Nephron (organoid): ENCODE data around the gene IQCK.
"Not testable (repeated sequence)": the region's sequence is repeated elsewhere in the genome, so short reads cannot be mapped to it uniquely, and the experiment has no call there.

Experiments used
- H3K27ac Mint-ChIP-seq, 3 experiments: 2 replicates each; pipeline ENCODE4 v1.8.0; 2020; ENCODE audit warnings: mixed read lengths in 3 of 3, mild to moderate bottlenecking in 2 of 3, moderate library complexity in 1 of 3
- H3K27me3 Mint-ChIP-seq: 2 replicates; pipeline ENCODE4 v1.8.0; 2021; ENCODE audit warnings: low read depth, mild to moderate bottlenecking, moderate library complexity, mixed read lengths
- H3K36me3 Mint-ChIP-seq: 2 replicates; pipeline ENCODE4 v1.8.0; 2020; ENCODE audit warnings: low read depth, mixed read lengths
- H3K4me1 Mint-ChIP-seq: 2 replicates; pipeline ENCODE4 v1.8.0; 2020; ENCODE audit warnings: mixed read lengths
- H3K4me3 Mint-ChIP-seq, 3 experiments: 2 replicates each; pipeline ENCODE4 v1.8.0; 2020; ENCODE audit warnings: mild to moderate bottlenecking in 3 of 3, mixed read lengths in 3 of 3, moderate library complexity in 2 of 3
- H3K9me3 Mint-ChIP-seq: 2 replicates; pipeline ENCODE4 v1.8.0; 2020; ENCODE audit warnings: mixed read lengths
- CTCF ChIP-seq, 3 experiments: fragments of 200-600 bp; sonication (generic); IDR thresholded peaks; one replicate each; pipeline ENCODE4 v1.5.0; 2021; ENCODE audit warnings: antibody characterized with exemption in 3 of 3; ENCODE audit not compliant: unreplicated experiment in 3 of 3

Gene IQCK

GRCh38 chr16:19710991-19711545, 7.0 kb upstream of the IQCK start:
- peaks cover 3% of the 10 kb centered on the region for H3K27me3 Mint-ChIP-seq
- H3K27ac Mint-ChIP-seq: peak overlapping the region in 1 of 3 experiments; percentile 26
- peaks cover 41% of the 10 kb centered on the region for H3K4me1 Mint-ChIP-seq
- H3K36me3 Mint-ChIP-seq: peaks cover 52% of the 10 kb centered on the region
- TF ChIP-seq CTCF (IDR thresholded peaks at IDR 0.05; ENCODE audit: unreplicated experiment in 3 of 3): no peak
- no peak overlapping the region for H3K4me3 Mint-ChIP-seq
- H3K9me3 Mint-ChIP-seq: no peaks in the 10 kb centered on the region

- H3K36me3 Mint-ChIP-seq: peaks cover 46% of the 10 kb centered on the region
- peaks cover 41% of the 10 kb centered on the region for H3K4me1 Mint-ChIP-seq
- TF ChIP-seq CTCF (IDR thresholded peaks at IDR 0.05; ENCODE audit: unreplicated experiment in 3 of 3): no peak
- peak overlapping the region in 1 of 3 experiments; percentile 26 for H3K27ac Mint-ChIP-seq
- no peaks in the 10 kb centered on the region for H3K9me3 Mint-ChIP-seq
- peaks cover 3% of the 10 kb centered on the region for H3K27me3 Mint-ChIP-seq
- no peak overlapping the region for H3K4me3 Mint-ChIP-seq
Observed at GRCh38 chr16:19711643-19712042, 6.4 kb upstream of the IQCK start.

- Mint-ChIP-seq H3K27ac (no peak overlapping the region), H3K36me3 (peaks cover 40% of the 10 kb centered on the region), H3K27me3 (peaks cover 3% of the 10 kb centered on the region), H3K4me1 (peaks cover 43% of the 10 kb centered on the region), H3K9me3 (no peaks in the 10 kb centered on the region), H3K4me3 (no peak overlapping the region)
- no peak for TF ChIP-seq CTCF (IDR thresholded peaks at IDR 0.05; ENCODE audit: unreplicated experiment in 3 of 3)
Observed at GRCh38 chr16:19712418-19713058, 5.5 kb upstream of the IQCK start.

GRCh38 chr16:19713697-19714096, 4.4 kb upstream of the IQCK start:
- no peak overlapping the region for H3K4me3 Mint-ChIP-seq
- TF ChIP-seq CTCF (IDR thresholded peaks at IDR 0.05; ENCODE audit: unreplicated experiment in 3 of 3): no peak

GRCh38 chr16:19715566-19715965, 2.5 kb upstream of the IQCK start:
- no peak overlapping the region for H3K27ac Mint-ChIP-seq
- peaks cover 32% of the 10 kb centered on the region for H3K4me1 Mint-ChIP-seq
- H3K27me3 Mint-ChIP-seq: no peaks in the 10 kb centered on the region
- peak overlapping the region; percentile 97 to 99 (median 98) for H3K4me3 Mint-ChIP-seq
- H3K36me3 Mint-ChIP-seq: peaks cover 27% of the 10 kb centered on the region
- TF ChIP-seq CTCF (IDR thresholded peaks at IDR 0.05; ENCODE audit: unreplicated experiment in 3 of 3): no peak
- H3K9me3 Mint-ChIP-seq: no peaks in the 10 kb centered on the region

More at GRCh38 chr16:19713697-19714096, 4.4 kb upstream of the IQCK start:
- Mint-ChIP-seq H3K36me3 (peaks cover 37% of the 10 kb centered on the region), H3K27ac (no peak overlapping the region), H3K27me3 (peaks cover 3% of the 10 kb centered on the region), H3K9me3 (no peaks in the 10 kb centered on the region), H3K4me1 (peaks cover 38% of the 10 kb centered on the region)

- H3K27me3 Mint-ChIP-seq: no peaks in the 10 kb centered on the region
Observed at GRCh38 chr16:19716183-19716582, 1.9 kb upstream of the IQCK start.

GRCh38 chr16:19716728-19717127, 1.3 kb upstream of the IQCK start:
- H3K9me3 Mint-ChIP-seq, H3K27me3 Mint-ChIP-seq: not testable (repeated sequence)
- Mint-ChIP-seq H3K27ac (peak overlapping the region; percentile 96 to 98 (median 98)), H3K4me1 (peaks cover 28% of the 10 kb centered on the region), H3K4me3 (peak overlapping the region; percentile 97 to 99 (median 98)), H3K36me3 (peaks cover 23% of the 10 kb centered on the region)

More at GRCh38 chr16:19716183-19716582, 1.9 kb upstream of the IQCK start:
- Mint-ChIP-seq H3K27ac (peak overlapping the region; percentile 7 to 98 (median 13)), H3K9me3 (no peaks in the 10 kb centered on the region), H3K4me1 (peaks cover 32% of the 10 kb centered on the region), H3K36me3 (peaks cover 27% of the 10 kb centered on the region), H3K4me3 (peak overlapping the region; percentile 97 to 99 (median 98))
- TF ChIP-seq CTCF (IDR thresholded peaks at IDR 0.05; ENCODE audit: unreplicated experiment in 3 of 3): no peak
